Endometrial microvascular endothelial cells (primary cell): ENCODE data around the gene TNPO3. TPM values are rescaled to one million over a fixed set of nuclear protein-coding genes. Genes with fewer than 3 reads are reported as not detected.
"Not testable (repeated sequence)": the region's sequence is repeated elsewhere in the genome, so short reads cannot be mapped to it uniquely, and the experiment has no call there.

Source experiments
- in situ Hi-C: cut with HindIII; loops from 2 replicates; pipeline ENCODE4 v1.10.0; 2017; ENCODE audit warnings: low sequenced_read_pairs, low pct_unique_long_range_greater_than_20kb; ENCODE audit errors: inconsistent ontology term
- total RNA-seq: library from RNA; depleted of rRNA; stranded (reverse); fragments of >200 nt; gene quantifications from one replicate; pipeline ENCODE4 v1.2.3, GENCODE V29; 2015; ENCODE audit errors: inconsistent ontology term

Gene TNPO3
- total RNA-seq, 1 donor from 2014 or later, result 77.7 TPM

GRCh38 chr7:129073738-129074137, 18.8 kb upstream of the TNPO3 start:
- in situ Hi-C loops, result no loop called here

DNA sequence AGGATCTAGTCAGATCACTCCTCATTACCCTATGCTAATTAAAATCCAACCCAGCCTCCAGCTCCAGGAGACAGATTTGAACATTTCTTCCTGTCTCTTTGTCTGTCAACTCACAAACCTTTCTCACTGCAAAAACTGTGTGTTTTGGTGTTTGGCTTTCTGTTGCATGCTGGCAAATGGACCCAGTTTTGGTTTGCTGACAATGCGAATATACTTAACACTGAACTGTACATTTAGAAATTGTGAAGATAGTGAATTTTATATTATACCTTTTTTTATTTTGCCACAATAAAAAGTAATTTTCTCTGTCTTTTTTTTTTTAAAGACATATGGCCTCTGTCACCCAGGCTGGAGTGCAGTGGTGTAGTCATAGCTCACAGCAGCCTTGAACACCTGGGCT, 18.3 kb upstream of the TNPO3 start:
- in situ Hi-C loops, result no loop called here

- in situ Hi-C loops, result no loop called here
Measured at GRCh38 chr7:129072479-129073011, 17.6 kb upstream of the TNPO3 start.

- in situ Hi-C loops, result no loop called here
Measured at GRCh38 chr7:129069021-129069420, 14.1 kb upstream of the TNPO3 start.

GRCh38 chr7:129067943-129068548, 13.1 kb upstream of the TNPO3 start:
- in situ Hi-C loops, result no loop called here

DNA sequence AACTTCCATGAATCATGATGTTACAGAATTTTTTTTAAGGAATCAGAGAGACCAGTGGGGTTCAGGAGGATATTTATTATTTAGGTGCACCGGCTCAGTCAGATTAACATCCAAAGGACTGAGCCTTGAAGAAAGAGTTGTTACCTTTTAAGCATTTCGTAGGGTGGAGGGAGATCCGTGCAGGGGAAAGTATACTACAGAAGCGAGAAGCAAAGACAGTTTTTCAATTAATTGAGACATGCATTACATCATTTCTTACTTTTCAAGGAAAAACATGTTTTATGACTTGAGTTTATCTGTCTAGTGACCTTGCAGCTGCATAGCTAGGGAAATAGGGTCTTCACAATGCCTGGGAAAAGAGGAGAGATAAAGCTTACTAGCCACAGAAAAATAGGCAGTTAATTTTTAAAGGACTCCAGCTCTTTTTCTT, 12.2 kb upstream of the TNPO3 start:
- in situ Hi-C loops, result not testable (repeated sequence)

DNA sequence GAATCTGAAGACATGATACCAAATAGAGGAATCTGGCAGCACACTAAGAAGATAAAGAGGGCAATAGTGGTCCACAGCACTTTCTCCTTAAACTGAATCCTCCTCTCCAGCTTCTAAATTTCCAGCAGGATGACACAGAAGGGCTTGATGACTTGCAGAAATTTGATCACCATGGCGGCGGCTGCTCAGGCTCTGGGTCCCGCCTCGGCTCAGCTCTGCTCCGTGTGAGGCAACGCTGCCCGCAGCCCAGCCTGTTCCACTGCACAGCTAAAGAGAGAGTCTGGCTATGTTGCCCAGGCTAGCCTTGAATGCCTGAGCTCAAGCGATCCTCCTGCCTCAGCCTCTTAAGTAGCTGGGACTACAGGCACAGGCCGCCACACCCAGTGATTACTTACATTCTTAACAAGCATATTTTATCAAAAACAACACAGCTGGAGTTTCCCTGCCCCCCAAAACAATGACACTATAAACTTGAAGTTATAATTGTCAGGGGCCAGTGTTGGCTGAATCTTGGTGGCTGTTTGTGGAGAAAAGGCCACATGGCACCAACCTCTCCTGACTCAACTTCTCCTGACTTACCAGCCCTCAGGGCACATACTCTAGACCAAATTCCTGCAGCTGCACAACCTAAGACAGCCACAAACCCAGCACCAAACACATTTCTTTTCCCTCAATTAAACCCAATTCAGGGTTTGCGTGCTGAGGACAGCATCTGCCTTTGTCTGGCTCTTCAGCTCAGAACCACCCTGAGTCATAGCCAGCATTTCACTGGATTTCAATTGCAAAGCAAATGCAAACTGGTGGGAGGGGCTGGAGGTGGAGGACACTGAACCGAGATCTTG, 11.6 kb upstream of the TNPO3 start:
- in situ Hi-C loops, result no loop called here

DNA sequence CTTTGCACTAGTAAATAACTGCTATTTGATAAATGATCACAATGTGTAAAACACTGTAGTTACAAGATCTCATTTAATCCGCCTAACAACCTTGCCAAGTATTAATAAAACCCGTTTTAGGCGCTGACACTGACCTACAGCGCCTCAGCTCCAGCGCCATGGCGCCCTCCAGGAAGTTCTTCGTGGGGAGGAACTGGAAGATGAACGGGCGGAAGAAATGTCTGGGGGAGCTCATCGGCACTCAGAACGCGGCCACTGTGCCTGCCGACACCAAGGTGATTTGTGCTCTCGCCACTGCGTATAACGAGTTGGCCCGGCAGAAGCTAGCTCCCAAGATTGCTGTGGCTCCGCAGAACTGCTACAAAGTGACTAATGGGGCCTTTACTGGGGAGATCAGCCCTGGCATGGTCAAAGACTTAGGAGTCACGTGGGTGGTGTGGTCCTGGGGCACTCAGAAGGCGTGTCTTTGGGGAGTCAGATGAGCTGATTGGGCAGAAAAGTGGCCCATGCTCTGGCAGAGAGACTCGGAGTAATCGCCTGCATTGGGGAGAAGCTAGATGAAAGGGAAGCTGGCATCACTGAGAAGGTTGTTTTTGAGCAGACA, 1.1 kb upstream of the TNPO3 start:
- in situ Hi-C loops, result no loop called here

GRCh38 chr7:129055294-129055816, 444 bp upstream of the TNPO3 start:
- in situ Hi-C loops, result no loop called here

DNA sequence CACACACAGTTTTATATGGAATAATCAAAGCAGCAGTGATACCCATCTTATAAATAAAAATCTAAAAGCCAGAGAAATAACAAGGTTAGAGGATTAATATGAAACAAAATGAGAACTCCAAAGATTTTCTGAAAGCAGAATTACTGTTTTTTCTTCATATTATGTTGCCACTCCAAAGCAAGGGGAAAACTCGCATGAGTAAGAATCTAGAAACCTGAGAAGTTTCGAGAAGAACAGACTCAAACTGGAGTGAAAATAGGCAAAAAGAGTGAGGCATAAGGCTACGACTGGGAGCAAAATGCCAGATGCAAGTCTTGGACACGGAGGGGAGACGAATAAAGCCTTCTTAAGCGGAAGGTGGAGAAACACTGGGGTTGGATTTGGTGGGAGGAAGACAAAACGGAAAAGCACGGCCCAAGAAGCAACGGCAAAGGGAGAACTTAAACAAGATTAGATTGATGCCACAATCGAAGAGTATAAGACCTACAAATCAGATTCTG, 923 bp downstream of the TNPO3 start:
- in situ Hi-C loops, result no loop called here

DNA sequence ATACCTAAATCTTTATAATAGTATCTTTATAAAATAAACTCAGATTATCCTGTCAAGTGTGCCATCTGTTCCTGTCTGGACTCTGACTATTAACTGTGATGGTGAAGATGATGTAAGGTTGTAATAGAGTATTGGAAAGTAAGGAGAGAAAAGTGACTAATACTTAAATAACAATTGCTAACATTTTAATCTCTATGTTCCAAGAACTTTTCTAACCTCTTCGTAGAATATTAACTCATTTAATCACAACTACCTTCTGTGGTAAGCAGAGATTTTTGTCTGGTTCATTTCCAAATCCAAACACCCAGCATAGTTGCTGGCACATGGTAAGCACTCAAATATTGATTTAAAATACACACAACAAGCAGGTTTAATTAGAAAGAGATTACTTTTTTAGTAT, 2.5 kb downstream of the TNPO3 start:
- in situ Hi-C loops, result no loop called here

GRCh38 chr7:129051459-129051858, 3.5 kb downstream of the TNPO3 start:
- in situ Hi-C loops, result not testable (repeated sequence)

DNA sequence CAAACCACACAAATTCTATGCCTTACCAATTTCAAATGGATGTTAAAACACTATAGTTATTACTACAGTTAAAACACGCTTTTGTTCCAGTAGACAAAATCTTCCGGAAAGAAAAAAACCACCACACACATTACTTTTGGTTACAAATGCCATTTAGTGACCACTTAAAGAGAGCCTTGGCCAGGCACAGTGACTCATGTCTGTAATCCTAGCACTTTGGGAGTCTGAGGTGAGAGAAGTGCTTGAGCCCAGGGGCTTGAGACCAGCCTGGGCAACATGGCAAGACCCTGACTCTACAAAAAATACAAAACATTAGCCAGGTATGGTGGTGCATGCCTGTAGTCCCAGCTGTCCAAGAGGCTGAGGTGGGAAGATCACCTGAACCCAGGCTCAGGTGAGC, 7.2 kb downstream of the TNPO3 start:
- in situ Hi-C loops, result no loop called here

- in situ Hi-C loops, result no loop called here
Measured at GRCh38 chr7:129045682-129046081, 9.2 kb downstream of the TNPO3 start.

DNA sequence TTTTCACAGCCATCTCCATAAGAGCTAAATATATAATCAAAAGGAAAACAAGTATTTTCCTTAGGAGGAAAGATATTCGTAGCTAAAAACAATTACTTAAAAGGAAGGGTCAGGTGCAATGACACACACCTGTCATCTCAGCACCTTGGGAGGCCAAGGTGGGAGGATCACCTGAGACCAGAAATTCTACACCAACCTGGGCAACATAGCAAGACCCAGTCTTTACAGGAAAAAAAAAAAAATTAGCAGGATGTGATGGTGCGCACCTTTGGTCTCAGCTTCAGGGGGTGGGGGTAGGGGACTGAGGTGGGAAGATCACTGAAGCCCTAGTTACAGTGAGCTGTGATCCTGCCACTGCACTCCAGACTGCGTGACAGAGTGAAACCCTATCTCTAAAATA, 11.9 kb downstream of the TNPO3 start:
- in situ Hi-C loops, result no loop called here

- in situ Hi-C loops, result no loop called here
Measured at GRCh38 chr7:129041142-129042085, 13.5 kb downstream of the TNPO3 start.

DNA sequence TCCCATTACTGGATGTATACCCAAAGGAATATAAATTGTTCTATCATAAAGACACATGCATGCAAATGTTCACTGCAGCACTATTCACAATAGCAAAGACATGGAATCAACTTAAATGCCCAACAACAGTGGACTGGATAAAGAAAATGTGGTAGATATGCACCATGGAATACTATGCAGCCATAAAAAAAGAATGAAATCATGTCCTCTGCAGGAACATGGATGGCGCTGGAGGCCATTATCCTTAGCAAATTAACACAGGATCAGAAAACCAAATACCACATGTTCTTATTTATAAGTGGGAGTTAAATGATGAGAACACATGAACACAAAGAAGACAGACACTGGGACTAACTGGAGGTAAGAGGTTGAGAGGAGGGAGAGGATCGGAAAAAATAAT, 16.4 kb downstream of the TNPO3 start:
- in situ Hi-C loops, result not testable (repeated sequence)

- in situ Hi-C loops, result no loop called here
Measured at GRCh38 chr7:129037585-129037984, 17.3 kb downstream of the TNPO3 start.
